Vagina (tissue), 2 donors: ENCODE data around the gene NAA80.

Experiments used
- CTCF ChIP-seq, 3 experiments: fragments of 450-650 bp in 2 of 3; fragments of 200-600 bp in 1 of 3; sonication (generic) in 1 of 3; IDR thresholded peaks; one replicate each; pipeline ENCODE4 v1.5.1; 2017 to 2019; ENCODE audit warnings: antibody characterized with exemption in 3 of 3, mild to moderate bottlenecking in 2 of 3, moderate library complexity in 2 of 3
- POLR2A ChIP-seq, 2 donors: fragments of 450-650 bp; IDR thresholded peaks; one replicate each; pipeline ENCODE4 v1.6.1; 2017; ENCODE audit warnings: antibody characterized with exemption in 2 of 2, mild to moderate bottlenecking in 2 of 2, moderate library complexity in 2 of 2
- POLR2AphosphoS5 ChIP-seq, 2 donors: sonication (generic); formaldehyde crosslinking; IDR thresholded peaks; one replicate each; pipeline ENCODE4 v1.9.0; 2017; ENCODE audit warnings: antibody characterized with exemption in 2 of 2, mild to moderate bottlenecking in 2 of 2, low read depth in 1 of 2; ENCODE audit not compliant: insufficient read depth in 1 of 2

- no peak for TF ChIP-seq CTCF (IDR thresholded peaks at IDR 0.05)
- TF ChIP-seq POLR2A (IDR thresholded peaks at IDR 0.05), result no peak
- TF ChIP-seq POLR2AphosphoS5 (IDR thresholded peaks at IDR 0.05; ENCODE audit: insufficient read depth in 1 of 2, low read depth in 1 of 2), result no peak
Measured at GRCh38 chr3:50302095-50303012, 3.1 kb upstream of the NAA80 start.
